ENCODE measurements around the gene DDX3X.

DDX3X gene

DNA sequence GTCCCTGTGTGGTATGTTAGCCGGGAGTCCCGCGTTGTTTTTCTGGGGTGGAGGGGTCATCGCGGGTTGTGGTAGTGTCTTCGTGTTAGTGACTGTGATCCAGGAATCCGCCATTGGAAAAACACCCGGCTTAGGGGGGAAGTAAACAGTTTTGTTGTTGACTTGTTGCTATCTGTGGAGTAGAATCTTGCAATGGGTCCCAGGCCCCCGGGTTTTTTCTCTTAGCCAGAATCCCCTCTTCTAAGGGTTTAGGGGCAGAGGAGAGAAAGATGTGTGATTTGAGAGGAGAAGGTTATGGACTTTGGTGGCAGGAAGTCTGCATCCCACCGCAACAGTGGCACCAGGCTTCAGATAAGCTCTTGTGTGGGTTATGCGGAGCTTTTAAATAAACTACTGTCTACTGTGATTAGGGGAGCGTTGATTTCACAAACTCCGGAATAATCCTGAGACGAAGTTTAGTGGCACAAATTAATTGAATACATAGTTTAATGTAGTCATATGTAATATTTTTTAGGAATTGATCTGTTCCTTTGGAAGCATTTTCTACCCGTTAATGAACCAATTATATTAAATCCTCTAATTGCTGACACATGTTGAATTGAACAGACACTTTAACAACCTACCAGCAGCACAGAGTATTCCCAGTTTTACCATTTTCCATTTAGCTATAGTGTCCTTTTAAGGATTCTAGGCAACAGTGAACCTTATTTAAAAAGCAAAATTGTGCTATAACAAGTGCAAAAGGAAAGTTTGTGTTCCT is 1.4 kb downstream of the DDX3X start:
- H3K4me1 ChIP-seq (ENCODE audit: control insufficient read depth in 1 of 2, insufficient read depth in 1 of 2, low read depth in 1 of 2, low read length in 1 of 2): peaks cover 43 to 76% of the 10 kb centered on the region in 2 experiments
- peak overlapping the region; percentile 100 for H3K27ac ChIP-seq
- TF ChIP-seq CTCF (IDR thresholded peaks at IDR 0.05): no peak
- no peaks in the 10 kb centered on the region for H3K9me3 ChIP-seq
- peaks cover 22% of the 10 kb centered on the region for H3K36me3 ChIP-seq
- H3K4me3 ChIP-seq (ENCODE audit: low read depth in 1 of 2, low read length in 1 of 2): peak overlapping the region; percentile 81 to 93
- H3K27me3 ChIP-seq: no peaks in the 10 kb centered on the region

DNA sequence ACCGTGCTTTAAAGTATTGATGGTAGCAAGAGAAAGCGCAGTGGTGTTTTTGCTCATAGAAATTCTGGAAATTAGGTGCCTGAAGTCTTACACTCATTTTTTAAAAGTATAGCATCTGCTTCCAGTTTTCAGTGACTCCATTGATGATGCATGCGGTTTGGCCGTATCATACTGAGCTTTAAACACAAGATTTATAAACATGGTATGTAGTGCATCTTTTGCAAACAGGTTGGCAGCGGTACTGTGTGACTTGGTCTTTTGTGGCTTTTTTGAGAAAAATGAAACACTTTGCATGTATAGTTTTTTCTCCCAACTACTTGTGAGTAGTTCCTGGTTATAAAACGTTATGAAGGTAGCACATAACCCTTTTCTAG is 2.0 kb downstream of the DDX3X start:
- no peak for TF ChIP-seq CTCF (IDR thresholded peaks at IDR 0.05)
- Histone ChIP-seq H3K36me3 (peaks cover 28% of the 10 kb centered on the region), H3K4me3 (ENCODE audit: low read depth in 1 of 2, low read length in 1 of 2) (peak overlapping the region; percentile 81 to 93), H3K27ac (peak overlapping the region; percentile 100), H3K27me3 (no peaks in the 10 kb centered on the region), H3K9me3 (no peaks in the 10 kb centered on the region), H3K4me1 (ENCODE audit: control insufficient read depth in 1 of 2, insufficient read depth in 1 of 2, low read depth in 1 of 2, low read length in 1 of 2) (peaks cover 43 to 76% of the 10 kb centered on the region in 2 experiments)

- peak overlapping the region; percentile 81 to 93 for H3K4me3 ChIP-seq (ENCODE audit: low read depth in 1 of 2, low read length in 1 of 2)
- no peaks in the 10 kb centered on the region for H3K9me3 ChIP-seq
- no peak for TF ChIP-seq CTCF (IDR thresholded peaks at IDR 0.05)
- no peaks in the 10 kb centered on the region for H3K27me3 ChIP-seq
- H3K36me3 ChIP-seq: peaks cover 33% of the 10 kb centered on the region
- H3K4me1 ChIP-seq (ENCODE audit: control insufficient read depth in 1 of 2, insufficient read depth in 1 of 2, low read depth in 1 of 2, low read length in 1 of 2): peaks cover 40 to 76% of the 10 kb centered on the region in 2 experiments
- peak overlapping the region; percentile 100 for H3K27ac ChIP-seq
Measured at GRCh38 chrX:41336447-41336846, 2.5 kb downstream of the DDX3X start.

- Histone ChIP-seq H3K27me3 (no peaks in the 10 kb centered on the region), H3K4me1 (ENCODE audit: control insufficient read depth in 1 of 2, insufficient read depth in 1 of 2, low read depth in 1 of 2, low read length in 1 of 2) (peaks cover 34 to 74% of the 10 kb centered on the region in 2 experiments), H3K9me3 (no peaks in the 10 kb centered on the region), H3K4me3 (ENCODE audit: low read depth in 1 of 2, low read length in 1 of 2) (peak overlapping the region; percentile 81 to 93), H3K27ac (peak overlapping the region; percentile 100), H3K36me3 (peaks cover 40% of the 10 kb centered on the region)
- TF ChIP-seq CTCF (IDR thresholded peaks at IDR 0.05): no peak
Measured at GRCh38 chrX:41337140-41337539, 3.2 kb downstream of the DDX3X start.

- Histone ChIP-seq H3K36me3 (peaks cover 53% of the 10 kb centered on the region), H3K4me1 (ENCODE audit: control insufficient read depth in 1 of 2, insufficient read depth in 1 of 2, low read depth in 1 of 2, low read length in 1 of 2) (peaks cover 31 to 66% of the 10 kb centered on the region in 2 experiments), H3K9me3 (no peaks in the 10 kb centered on the region), H3K4me3 (ENCODE audit: low read depth in 1 of 2, low read length in 1 of 2) (peak overlapping the region in 1 of 2 experiments; percentile 81), H3K27me3 (no peaks in the 10 kb centered on the region), H3K27ac (peak overlapping the region; percentile 100)
- TF ChIP-seq CTCF (IDR thresholded peaks at IDR 0.05): no peak
Measured at GRCh38 chrX:41338436-41338835, 4.5 kb downstream of the DDX3X start.
